Stimulated activated CD4-positive, alpha-beta T cell treated with anti-CD3 and anti-CD28 coated beads, TNF-alpha, amount 100 ng/mL, for 4 hours (primary cell): ENCODE measurements around the gene CD300C.
"Not testable (repeated sequence)": the region's sequence is repeated elsewhere in the genome, so short reads cannot be mapped to it uniquely, and the experiment has no call there.

ENCODE experiments used
- DNase-seq, 3 experiments: peaks; one replicate each; pipeline ENCODE4 v3.0.0-alpha.2; 2020; ENCODE audit warnings: low read depth in 3 of 3

The CD300C gene

DNA sequence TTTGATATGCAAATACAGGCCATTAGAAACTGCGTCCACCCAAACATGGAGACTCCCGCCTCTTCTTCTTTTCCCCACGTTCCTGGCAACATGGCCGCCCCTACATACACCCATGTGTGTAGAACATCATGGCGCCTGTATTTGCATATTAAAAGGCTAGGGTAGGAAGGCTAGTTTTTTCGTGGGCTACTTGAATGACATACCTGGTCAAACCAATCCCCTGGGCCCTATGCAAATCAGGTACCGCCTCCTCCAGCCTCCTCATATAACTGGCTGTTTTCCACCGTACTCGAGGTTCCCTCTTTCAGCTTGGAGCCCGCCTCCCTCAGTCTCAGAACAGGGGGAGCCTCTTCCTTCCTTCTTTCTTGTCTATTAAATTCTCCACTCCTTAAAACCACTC lies 13.8 kb downstream of the CD300C start:
- DNase-seq: no peak

DNA sequence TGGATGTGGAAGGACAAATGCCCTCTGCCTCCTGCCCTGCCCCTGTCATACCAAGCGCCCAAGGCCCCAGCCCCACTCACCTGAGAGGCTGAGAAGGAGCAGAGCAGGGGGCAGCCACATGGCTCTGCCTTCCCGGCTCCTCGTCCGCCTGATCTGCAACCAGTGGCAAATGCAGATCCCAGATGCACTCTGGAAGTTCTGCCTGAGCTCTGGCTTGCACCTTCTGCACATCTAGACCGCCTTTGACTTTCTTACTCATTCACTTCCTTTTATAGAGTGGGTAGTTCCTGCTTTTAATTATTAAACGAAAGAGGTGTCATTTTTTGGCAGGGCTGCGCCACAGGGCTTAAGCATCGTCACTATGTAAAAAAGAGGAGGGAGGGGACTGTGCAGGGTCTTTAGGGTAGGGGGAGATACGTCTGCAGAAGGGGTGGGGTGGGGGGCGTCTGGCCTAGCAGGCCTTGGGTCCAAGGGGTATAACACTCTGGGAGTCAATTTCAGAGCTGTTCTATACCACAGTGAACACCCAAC lies 14.6 kb downstream of the CD300C start, which contains the start of gene CD300LB:
Gene CD300LB, minus strand, starts transcription at position 245 of the 531 bp plus-strand sequence. Its CDS starts 125 bp downstream, at position 120.
- no peak for DNase-seq

DNA sequence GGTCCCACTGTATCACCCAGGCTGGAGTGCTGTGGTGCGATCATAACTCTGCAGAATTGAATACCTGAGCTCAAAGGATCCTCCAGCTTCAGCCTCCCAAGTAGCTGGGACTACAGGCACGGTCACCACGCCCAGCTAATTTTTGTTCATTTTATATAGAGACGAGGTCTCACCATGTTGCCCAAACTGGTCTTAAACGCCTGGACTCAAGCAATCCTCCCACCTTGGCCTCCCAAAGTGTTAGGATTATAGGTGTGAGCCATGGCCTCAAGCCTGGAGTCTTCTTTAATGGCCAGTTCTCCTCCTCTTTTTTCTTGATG lies 15.1 kb downstream of the CD300C start:
- DNase-seq: no peak

DNA sequence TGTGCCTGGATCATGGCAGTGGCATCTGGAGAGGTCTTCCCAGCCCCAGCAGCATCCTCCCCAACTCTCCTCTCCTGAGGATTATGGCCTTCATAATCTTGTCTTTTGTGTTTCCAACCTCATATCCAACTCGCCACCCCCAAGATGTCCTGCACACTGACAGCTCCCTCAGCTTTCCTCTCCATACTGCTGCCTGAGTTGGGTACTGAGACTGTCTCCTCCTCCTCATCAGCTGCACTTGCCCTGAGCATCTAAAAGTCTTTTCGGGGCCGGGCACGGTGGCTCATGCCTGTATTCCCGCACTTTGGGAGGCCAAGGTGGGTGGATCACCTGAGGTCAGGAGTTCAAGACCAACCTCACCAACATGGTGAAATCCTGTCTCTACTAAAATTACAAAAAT lies 16.7 kb downstream of the CD300C start:
- no peak for DNase-seq

DNA sequence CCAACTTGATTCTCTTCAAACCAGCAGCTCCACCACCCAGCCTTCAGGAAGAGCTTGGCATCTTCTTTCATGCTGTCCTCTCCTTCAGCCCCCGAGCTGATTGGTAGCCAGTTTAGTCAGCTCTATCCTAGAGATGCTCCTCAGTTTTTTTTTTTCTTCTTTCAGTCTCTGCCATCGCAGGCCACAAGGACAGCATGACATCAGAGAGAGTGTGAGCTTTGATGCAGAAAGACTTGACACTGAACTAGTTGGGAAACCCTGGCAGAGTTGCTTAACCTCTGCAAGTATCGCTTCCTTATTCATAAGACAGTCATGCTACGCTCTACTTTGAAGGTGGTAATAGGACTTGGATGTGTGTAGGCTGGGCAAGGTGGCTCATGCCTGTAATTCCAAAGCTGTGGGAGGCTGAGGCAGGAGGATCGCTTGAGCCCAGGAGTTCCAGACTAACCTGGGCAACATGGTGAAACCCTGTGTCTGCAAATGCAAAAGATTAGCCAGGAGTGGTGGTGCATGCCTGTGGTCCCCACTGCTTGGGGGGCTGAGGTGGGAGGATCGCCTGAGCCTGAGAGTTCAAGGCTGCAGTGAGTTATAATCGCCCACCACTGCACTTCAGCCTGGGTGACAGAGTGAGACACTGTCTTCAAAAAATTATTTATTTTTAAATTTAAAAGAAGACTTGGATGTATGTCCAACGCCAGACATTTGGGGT lies 17.3 kb downstream of the CD300C start:
- DNase-seq: no peak

DNA sequence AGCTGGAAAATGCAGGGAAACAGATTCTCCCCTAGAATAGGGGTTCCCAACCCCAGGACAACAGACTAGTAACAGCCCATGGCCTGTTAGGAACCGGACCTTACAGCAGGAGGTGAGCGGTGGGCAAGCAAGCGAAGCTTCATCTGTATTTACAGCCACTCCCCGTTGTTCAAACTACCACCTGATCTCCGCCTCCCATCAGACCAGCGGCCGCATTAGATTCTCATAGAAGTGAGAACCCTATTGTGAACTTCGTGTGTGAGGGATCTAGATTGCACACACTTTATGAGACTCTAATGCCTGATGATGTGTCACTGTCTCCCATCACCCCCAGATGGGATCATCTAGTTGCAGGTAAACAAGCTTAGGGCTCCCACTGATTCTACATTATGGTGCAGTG lies 18.2 kb downstream of the CD300C start:
- DNase-seq: no peak

DNA sequence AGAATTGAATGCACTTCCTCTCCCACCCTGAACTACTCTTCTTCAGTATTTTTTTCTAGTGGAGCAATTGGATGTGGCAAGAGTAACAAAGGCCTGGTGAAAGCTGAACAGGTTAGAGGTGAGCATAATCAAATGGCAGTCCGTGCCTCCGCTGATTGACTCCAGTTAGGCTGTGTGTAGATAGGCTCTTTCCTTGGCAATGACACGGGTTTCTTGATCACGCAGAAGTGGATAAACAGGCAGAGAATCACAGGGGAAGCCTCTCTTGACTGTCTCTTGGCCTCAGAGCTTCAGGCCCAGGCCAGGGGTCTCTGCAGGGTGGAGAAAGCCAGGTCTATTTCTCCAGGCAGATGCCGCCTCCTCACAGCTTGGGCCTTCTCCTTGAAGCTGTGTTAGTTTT lies 18.8 kb downstream of the CD300C start:
- no peak for DNase-seq

DNA sequence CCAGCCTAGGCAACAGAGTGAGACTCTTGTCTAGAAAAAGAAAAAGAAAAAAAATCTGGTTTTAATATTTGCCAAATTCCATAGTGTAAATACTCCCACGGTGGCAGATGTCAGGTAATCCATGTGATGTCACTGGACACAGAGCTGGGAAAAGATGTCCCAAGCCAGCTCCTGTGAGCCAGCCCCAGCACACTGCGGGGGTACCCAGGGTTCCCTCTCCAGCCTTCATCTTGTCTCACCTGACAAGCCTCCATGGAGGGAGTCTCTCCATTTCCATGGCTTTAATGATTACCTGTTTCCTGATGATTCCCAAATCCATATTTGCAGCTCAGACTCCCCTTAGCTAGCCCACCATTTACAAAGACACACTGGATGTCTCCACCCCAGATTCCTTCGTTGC lies 19.2 kb downstream of the CD300C start:
- no peak for DNase-seq

DNA sequence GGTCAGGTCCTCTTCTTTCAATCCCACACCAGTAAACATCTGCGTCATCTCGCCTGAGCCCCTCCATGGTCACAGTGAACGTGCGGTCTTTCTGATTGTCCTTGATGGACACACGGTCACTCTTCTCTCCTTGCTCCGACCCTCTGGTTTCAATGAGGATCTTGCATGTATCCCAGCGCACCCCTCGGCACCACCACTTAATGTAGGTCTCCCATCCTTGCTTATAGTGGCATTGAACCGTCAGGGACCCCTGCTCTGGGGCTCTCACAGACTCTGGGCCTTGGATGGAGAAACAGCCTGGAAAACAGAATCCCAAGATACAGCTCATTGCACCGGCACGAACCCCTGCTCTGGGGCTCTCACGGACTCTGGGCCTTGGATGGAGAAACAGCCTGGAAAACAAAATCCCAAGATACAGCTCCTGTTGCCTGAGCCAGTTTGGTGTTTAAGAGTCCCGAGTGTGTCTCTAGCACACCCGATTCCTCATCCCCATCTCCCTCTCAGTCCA lies 20.1 kb downstream of the CD300C start:
- no peak for DNase-seq

DNA sequence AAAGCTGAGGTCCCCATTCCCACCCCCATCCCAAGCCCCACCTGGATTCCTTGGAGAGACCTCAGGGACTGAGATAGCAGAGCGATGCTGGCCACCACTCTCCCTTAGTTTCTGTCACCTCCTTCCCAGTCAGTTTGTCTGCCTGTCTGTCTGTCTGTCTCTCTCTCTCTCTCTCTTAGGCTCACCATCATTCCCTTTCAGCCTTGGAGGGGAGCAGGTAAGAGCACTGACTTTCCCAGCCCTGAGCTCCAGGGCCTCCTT lies 20.5 kb downstream of the CD300C start:
- no peak for DNase-seq

DNA sequence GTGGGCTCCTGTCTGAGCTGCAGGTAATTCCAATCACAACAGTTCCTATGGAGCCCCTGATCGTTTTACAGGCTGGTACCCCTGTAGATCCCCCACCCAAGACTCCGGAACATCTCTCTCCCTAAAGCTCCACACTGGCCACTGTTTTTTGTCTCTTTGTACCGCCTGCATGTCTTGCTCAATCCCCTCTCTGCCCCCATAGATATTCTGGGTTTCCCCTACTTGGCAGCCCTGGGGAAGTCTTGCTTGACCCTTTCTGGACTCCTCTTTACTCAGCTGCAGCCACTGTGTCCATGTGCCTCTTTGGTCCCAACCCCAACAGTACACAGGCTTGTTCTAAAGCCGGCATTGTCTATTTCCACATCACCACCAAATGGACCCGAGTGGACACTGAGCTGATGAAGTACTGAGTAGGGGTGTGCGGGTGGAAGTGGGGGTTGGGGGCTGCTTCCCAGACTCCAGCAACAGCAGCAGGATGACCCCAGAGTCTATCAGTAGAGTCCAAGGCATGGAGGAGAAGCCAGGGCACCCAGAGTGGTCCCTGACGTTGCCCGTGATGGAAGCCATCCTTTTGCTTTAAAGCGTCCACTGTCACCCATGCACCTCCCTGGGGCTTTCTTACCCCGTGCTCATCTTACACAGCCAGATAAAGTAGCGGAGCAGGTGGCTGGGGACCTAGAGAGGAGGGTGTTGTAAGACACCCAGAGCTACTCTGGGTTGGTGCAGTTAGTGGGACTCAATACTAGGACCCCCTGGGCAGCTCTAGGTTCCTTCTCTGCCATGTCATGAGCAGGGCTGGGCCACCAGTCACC lies 21.1 kb downstream of the CD300C start:
- DNase-seq: no peak

DNA sequence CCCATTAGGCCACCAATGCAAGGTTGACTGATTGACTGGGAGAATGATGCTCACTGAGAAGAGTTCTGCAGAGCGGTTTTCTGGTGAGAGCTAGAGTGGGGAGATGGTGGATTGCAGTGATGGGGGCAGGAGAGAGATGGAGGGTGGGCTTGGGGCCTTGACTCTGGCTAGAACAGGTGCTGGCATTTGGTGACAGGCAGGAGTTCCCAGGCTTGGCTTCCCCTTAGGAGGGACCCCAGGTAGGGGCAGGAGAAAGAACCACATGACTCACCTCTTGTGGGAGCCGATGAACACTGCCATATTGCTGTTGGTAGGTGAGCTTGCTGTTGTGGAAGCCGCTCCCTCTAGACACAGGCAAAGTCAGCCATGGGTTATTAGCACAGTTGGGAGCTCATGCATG lies 22.6 kb downstream of the CD300C start:
- no peak for DNase-seq

DNA sequence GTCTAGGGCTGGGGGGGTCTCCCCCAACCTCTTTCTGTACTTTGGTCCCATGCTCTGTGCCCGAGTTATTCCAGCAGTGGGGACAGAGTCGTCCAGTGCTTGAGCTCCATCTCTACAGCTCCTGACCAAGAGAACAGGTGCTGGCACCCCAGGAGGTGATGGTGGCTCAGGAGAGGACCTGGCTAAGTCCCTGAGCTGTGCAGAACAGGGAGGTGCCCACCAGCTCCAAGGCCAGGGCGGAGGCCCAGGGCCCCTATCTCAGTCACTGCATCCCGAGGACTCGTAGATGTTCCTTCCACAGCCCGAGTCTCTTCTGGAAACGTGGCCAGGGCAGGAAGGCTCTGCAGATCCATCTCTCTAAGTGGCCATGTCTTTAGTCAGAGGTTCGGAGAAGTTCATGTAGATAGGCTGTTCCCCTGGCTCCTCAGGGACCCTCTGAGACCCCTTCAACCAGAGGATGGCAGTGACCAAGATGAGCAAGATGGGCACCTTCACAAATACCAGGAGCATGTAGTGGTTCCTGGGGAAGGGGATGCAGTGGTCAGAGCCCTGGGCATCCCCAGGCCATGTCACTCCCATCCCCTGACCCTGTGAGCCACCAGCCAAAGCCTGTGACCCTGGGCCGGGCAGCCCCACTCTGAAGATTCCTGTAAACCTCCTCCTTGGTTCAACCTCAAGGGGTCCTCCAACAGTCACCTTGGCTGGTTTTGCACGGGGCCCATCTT lies 23.4 kb downstream of the CD300C start:
- no peak for DNase-seq

DNA sequence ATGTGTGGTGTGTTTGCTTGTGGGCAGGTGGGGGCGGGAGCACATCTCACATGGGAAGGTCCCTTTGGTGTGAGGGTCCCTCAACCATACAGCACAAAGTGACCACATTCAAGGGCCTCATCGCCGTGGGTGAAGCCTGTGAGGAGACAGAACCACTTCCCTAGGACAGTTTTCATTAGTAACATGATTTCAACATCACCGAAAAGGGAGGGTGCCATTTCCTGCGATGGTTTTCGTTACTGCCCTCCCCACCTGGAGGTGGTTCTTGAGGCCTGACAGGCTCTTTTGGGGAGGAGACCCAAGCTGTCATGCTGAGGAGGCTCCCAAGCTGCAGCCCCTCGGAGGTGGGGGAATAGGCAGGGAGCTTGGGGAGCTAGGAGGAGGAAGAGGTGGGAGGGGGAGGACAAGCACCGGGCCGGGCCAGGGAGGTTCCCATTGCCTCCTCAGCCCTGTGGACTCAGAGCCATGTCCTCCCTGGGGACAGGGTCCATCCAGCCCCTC lies 24.2 kb downstream of the CD300C start:
- no peak for DNase-seq

DNA sequence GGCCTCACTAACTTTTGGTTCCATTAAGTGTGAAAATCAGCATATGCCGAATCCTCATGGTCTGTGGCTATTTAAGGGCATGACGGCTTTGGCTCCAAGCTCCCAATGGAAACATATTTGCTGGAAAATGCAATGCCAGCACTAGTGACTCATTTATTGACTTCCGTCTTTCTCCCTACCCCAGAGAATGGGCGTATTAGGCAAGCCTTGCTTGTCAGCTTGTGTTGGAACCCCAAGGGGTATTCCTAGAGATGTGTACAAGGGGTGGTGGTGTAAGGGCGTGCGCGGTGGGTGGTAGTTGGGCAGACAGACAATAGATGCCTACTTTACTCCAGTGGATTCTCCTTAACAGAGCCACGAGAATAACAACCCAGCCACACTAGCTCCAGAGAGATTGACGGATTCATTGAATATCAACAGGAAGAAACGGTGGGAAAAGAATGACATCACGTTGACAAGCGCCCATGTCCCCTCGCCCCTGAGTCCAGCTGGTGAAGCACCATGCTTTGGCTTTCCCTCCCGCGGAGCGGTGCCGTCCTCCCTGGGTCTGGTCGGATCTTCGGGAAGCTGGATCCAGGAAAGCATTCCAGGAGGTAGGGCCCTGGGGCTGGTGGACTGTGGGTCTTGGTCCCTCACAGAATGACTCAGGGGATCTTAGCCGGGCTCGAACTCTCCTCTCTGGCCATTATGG lies 25.0 kb downstream of the CD300C start:
- DNase-seq: no peak

DNA sequence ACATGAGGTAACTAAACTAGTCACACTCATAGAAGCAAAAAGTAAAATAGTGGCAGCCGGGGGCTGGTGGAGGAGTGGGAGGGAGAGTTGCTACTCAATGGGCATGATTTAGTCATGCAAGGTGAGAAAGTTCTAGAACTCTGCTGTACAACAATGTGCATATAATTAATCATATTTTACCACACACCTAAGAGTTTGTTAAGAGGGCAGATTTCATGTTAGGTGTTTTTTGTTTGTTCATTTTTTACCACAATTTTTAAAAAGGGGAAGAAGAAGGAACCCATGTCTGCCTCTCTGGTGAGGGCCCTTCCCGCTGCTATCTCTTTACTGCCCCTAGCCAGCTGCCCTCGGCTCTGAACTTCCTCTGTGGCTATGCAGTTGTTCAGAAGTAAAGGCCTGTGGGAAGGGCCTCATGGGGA lies 25.9 kb downstream of the CD300C start:
- no peak for DNase-seq

DNA sequence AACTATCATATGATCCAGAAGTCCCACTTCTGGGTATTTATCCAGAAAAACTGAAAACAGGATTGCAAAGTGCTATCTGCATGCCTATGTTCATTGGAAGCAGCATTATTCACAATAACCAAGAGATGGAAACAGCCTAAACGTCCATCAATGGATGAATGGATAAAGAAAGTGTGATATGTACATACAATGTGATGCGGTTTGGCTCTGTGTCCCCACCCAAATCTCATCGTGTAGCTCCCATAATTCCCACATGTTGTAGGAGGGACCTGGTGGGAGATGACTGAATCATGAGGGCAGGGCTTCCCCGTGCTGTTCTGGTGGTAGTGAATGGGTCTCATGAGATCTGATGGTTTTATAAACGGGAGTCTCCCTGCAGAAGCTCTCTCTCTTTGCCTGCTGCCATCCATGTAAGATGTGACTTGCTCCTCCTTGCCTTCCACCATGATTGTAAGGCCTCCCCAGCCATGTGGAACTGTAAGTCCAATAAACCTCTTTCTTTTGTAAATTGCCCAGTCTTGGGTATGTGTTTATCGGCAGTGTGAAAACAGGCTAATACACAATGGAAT lies 27.4 kb downstream of the CD300C start:
- not testable (repeated sequence) for DNase-seq

DNA sequence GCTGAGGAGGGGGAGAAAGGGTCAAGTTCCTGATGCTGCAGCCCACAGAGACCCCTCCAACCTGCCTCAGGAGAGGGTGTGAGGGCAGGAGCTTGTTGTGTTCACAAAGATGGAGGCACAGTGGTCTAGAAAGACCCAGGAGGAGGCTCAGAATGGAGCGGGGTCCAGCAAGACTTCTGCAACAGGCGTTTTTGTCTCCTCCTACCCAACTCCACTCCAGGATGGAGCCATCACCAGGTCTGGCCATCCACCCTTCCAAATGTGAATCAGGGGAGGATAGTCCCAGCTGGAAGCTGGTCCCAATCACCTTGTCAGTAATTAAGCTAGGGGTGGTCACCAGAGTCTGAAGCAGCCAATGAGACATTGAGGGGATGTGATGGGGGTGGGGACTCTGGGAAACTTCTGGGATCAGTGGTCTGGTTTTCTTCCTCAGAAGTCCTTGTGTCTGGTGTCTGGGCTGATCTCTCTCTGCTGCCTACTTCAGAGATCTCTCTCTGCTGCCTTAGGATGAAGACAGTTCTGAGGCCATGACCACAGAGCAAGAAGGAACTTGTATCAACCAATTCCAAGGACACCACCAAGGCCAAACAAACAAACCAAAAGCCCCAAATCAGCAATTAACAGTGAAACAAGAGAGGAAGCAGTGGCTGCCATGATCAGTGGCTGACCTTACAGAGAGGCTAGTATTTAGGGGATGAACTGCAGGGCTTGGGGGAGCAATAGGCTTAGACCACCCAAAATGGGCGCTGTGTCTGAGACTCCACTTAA lies 29.2 kb downstream of the CD300C start:
- no peak for DNase-seq

DNA sequence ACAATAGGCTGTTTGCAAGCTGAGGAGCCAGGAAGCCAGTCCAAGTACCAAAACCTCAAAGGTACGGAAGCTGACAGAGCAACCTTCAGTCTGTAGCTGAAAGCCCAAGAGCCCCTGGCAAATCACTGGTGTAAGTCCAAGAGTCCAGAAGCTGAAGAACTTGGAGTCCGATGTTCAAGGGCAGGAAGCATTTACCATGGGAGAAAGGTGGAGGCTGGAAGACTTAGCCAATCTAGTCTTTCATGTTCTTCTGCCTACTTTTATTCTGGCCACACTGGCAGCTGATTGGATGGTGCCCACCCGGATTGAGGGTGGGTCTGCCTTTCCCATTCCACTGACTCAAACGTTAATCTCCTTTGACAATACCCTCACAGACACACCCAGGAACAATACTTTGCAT lies 30.0 kb downstream of the CD300C start:
- no peak for DNase-seq

DNA sequence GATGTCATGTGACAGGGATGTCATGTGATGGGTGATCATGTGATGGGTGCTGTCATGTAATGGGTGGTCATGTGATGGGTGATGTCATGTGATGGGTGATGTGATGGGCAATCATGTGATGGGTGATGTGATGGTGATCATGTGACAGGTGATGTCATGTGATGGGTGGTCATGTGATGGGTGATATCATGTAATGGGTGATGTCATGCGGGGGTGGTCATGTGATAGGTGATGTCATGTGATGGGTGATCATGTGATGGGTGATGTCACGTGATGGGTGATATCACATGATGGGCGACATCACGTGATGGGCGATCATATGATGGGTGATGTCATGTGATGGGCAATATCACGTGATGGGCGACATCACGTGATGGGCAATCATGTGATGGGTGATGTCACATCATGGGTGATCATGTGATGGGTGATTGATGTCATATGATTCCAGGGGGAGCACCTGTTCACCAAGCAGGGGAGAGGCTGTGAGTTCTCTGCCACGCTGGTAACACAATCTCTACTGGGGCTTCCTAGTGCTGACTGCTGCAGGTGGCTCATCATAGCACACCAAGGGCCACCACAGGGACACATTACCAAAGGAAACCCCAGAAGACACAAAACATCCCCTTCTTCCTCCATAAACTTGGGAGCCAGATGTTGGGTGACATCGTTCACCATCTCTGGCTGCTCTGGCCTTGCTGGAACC lies 31.1 kb downstream of the CD300C start:
- no peak for DNase-seq
